Panc1 (cell line): ENCODE data around the gene ERN1.

Experiments used
- POLR2AphosphoS5 ChIP-seq: IDR thresholded peaks from 2 replicates; pipeline ENCODE4 v1.6.1; 2012; ENCODE audit warnings: mild to moderate bottlenecking, low read depth, low read length, moderate library complexity
- TF ChIP-seq, protein P1 (sequence below): fragments of 450-650 bp; IDR thresholded peaks from 2 replicates; pipeline ENCODE4 v1.5.1; 2017; ENCODE audit warnings: mild to moderate bottlenecking

GRCh38 chr17:64176556-64176955, 46.6 kb upstream of the ERN1 start:
- TF ChIP-seq, protein P1, sequence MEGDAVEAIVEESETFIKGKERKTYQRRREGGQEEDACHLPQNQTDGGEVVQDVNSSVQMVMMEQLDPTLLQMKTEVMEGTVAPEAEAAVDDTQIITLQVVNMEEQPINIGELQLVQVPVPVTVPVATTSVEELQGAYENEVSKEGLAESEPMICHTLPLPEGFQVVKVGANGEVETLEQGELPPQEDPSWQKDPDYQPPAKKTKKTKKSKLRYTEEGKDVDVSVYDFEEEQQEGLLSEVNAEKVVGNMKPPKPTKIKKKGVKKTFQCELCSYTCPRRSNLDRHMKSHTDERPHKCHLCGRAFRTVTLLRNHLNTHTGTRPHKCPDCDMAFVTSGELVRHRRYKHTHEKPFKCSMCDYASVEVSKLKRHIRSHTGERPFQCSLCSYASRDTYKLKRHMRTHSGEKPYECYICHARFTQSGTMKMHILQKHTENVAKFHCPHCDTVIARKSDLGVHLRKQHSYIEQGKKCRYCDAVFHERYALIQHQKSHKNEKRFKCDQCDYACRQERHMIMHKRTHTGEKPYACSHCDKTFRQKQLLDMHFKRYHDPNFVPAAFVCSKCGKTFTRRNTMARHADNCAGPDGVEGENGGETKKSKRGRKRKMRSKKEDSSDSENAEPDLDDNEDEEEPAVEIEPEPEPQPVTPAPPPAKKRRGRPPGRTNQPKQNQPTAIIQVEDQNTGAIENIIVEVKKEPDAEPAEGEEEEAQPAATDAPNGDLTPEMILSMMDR, result no peak
- TF ChIP-seq POLR2AphosphoS5, result no peak
